ENCODE measurements around the gene MTF2. TPM values are rescaled to one million over a fixed set of nuclear protein-coding genes. Genes with fewer than 3 reads are reported as not detected.

MTF2 gene
- total and polyA plus RNA-seq, 9 of the 15 experiments (the other 6 are each of a cell fraction or from before 2014, with no cell fraction given) = 29.3 to 124 (median 57.7) TPM

GRCh38 chr1:93080179-93080823 is 1.2 kb downstream of the MTF2 start:
- BruUV-seq (replicated peaks) = no TSS peak
- FAIRE-seq (no peak), ATAC-seq (peak; percentile 81), DNase-seq (ENCODE audit: extremely low read depth in 1 of 4, low spot score in 3 of 4) (peak; percentile 40 to 68 (median 50))
- peaks cover 23% of the 10 kb centered on the region for H3K9me3 ChIP-seq (replicated peaks; ENCODE audit: control insufficient read depth, insufficient read depth, low read depth, low read length)
- H4K20me1 ChIP-seq (replicated peaks; ENCODE audit: control insufficient read depth, insufficient read depth, low read length) = no peaks in the 10 kb centered on the region
- H3K4me3 ChIP-seq = peak overlapping the region; percentile 92
- peak overlapping the region; percentile 98 to 99; a peak in 3 of 4 replicates for H3K9ac ChIP-seq (ENCODE audit: insufficient read depth in 1 of 2, low read depth in 2 of 2, low read length in 2 of 2)
- peaks cover 0 to 6% of the 10 kb centered on the region in 2 experiments; a peak in 3 of 5 replicates for H3K4me1 ChIP-seq (replicated peaks in 1 of 2; ENCODE audit: control insufficient read depth in 2 of 2, insufficient read depth in 2 of 2, low read length in 2 of 2)
- no peak overlapping the region for H2AFZ ChIP-seq (ENCODE audit: low read depth, low read length)
- no peaks in the 10 kb centered on the region for H3K27me3 ChIP-seq (ENCODE audit: control insufficient read depth in 2 of 2, insufficient read depth in 2 of 2, low read length in 2 of 2)
- H3K79me2 ChIP-seq (ENCODE audit: control insufficient read depth, insufficient read depth, low read length) = peaks cover 72% of the 10 kb centered on the region
- intact Hi-C loops (cut with micrococcal nuclease) = loop anchor here (5.0 kb wide), 2 partner anchors 57 to 267 kb away; partner anchors contain the start of gene DR1
- H3K27ac ChIP-seq (ENCODE audit: extremely low read depth, low read depth, low read length) = peak overlapping the region; percentile 96
- no peaks in the 10 kb centered on the region for H3K9me1 ChIP-seq (ENCODE audit: control insufficient read depth, insufficient read depth, low read length)
- POLR2A ChIA-PET = interaction anchor here (0.7 to 4.7 kb wide), 11 partner anchors 13 to 368 kb away, joined by 3 to 71 read pairs (median 5); partner anchors contain the start of genes DR1 and FNBP1L
- CTCF ChIA-PET (ENCODE audit: low intra/inter-chr PET ratio) = interaction anchor here (0.5 to 0.7 kb wide), 2 partner anchors 86 to 217 kb away, joined by 3 read pairs; no protein-coding TSS in a partner anchor
- H3K4me2 ChIP-seq (ENCODE audit: insufficient read depth, low read length) = peak overlapping the region; percentile 98
- in situ Hi-C loops (cut with MboI) = no loop called here
- peaks cover 36% of the 10 kb centered on the region for H3K36me3 ChIP-seq (ENCODE audit: control insufficient read depth, insufficient read depth, low read length)
- 0% methylated on average over 5 of the region's 5 CpGs for WGBS (ENCODE audit: insufficient coverage, low coverage, missing lambda C conversion rate)
- TF ChIP-seq ETV1 (tag; conservative IDR thresholded peaks at IDR 0.05; ENCODE audit: low read depth) (peak; percentile 64), GABPB1 (CRISPR knock-in tag; IDR thresholded peaks at IDR 0.05) (no peak), ELF2 (CRISPR knock-in tag; IDR thresholded peaks at IDR 0.05) (peak; percentile 40; the same call in 1 of the 2 replicates), ZBTB17 (CRISPR knock-in tag; IDR thresholded peaks at IDR 0.05) (no peak), POLR2AphosphoS5 (IDR thresholded peaks at IDR 0.05; ENCODE audit: control insufficient read depth, insufficient read depth, low read depth, low read length) (no peak), ZNF165 (CRISPR knock-in tag; IDR thresholded peaks at IDR 0.05; ENCODE audit: borderline replicate concordance) (no peak), CAMTA2 (CRISPR knock-in tag; conservative IDR thresholded peaks at IDR 0.05) (no peak), REST (IDR thresholded peaks at IDR 0.05; ENCODE audit: borderline replicate concordance) (peak; percentile 36; the same call in 1 of the 2 replicates), REST (CRISPR knock-in tag; IDR thresholded peaks at IDR 0.05; ENCODE audit: low read depth) (no peak), MEF2D (tag; conservative IDR thresholded peaks at IDR 0.05; ENCODE audit: low read depth) (no peak), DIDO1 (tag; IDR thresholded peaks at IDR 0.05; ENCODE audit: low read depth) (no peak), ZFX (CRISPR knock-in tag; IDR thresholded peaks at IDR 0.05) (peak; percentile 54; the same call in 1 of the 2 replicates), ZNF79 (CRISPR knock-in tag; IDR thresholded peaks at IDR 0.05; ENCODE audit: low read depth) (no peak), CREB1 (IDR thresholded peaks at IDR 0.05) (no peak), CREB1 (CRISPR knock-in tag; IDR thresholded peaks at IDR 0.05) (no peak), NFYB (IDR thresholded peaks at IDR 0.05; ENCODE audit: extremely low read depth, insufficient read length) (no peak)

Data from K562 (cell line).